Endothelial cell of umbilical vein (primary cell): Measurements from ENCODE around the gene DOCK7. TPM values are rescaled to one million over a fixed set of nuclear protein-coding genes. Genes with fewer than 3 reads are reported as not detected.

Experiments used
- BruUV-seq: library from RNA; stranded (reverse); fragments of 400-500 nt; replicated peaks from 2 replicates; lab custom pipeline; 2021; lab: Mats Ljungman, UMichigan
- CTCF ChIA-PET: fragments of 300-600, 350-600 bp; sonication (Branson Sonifier 250); formaldehyde crosslinking; loops from one replicate; lab custom pipeline; 2021; ENCODE audit warnings: antibody characterized with exemption, inconsistent platforms; lab: Charles Lee
- POLR2A ChIA-PET: fragments of 300-600, 350-600 bp; sonication (Branson Sonifier 250); formaldehyde crosslinking; loops from one replicate; lab custom pipeline; 2021; ENCODE audit warnings: antibody characterized with exemption, inconsistent platforms; lab: Charles Lee
- DNase-seq: peaks from one replicate; pipeline ENCODE4 v3.0.0-alpha.2; 2011; ENCODE audit warnings: low read depth, low spot score
- FAIRE-seq: peaks from 2 replicates; lab custom pipeline; 2011; peaks lifted over from hg19 to GRCh38; lab: Jason Lieb, UNC
- H2AFZ ChIP-seq: 2 replicates; pipeline ENCODE4 v1.6.0; 2012; ENCODE audit warnings: low read depth, low read length, control low read depth, inconsistent platforms
- H3K27ac ChIP-seq: 2 replicates; pipeline ENCODE4 v1.5.1; 2011; ENCODE audit warnings: low read depth, mild to moderate bottlenecking, control low read depth, low read length, moderate library complexity; ENCODE audit not compliant: insufficient read depth
- H3K27me3 ChIP-seq, 2 experiments: 2 replicates each; pipeline versions ENCODE4 v1.6.0 to v1.6.1; 2011; ENCODE audit warnings: low read length in 2 of 2, mixed read lengths in 1 of 2; ENCODE audit not compliant: control insufficient read depth in 2 of 2, insufficient read depth in 2 of 2
- H3K36me3 ChIP-seq, 2 experiments: 2 replicates in 1 of 2; 3 replicates in 1 of 2; pipeline ENCODE4 v1.5.1; 2011; ENCODE audit warnings: low read length in 2 of 2, mild to moderate bottlenecking in 1 of 2, moderate library complexity in 1 of 2; ENCODE audit not compliant: control insufficient read depth in 2 of 2, insufficient read depth in 2 of 2; ENCODE audit errors: extremely low read depth in 1 of 2
- H3K4me1 ChIP-seq: 3 replicates; pipeline ENCODE4 v1.5.1; 2011; ENCODE audit warnings: mild to moderate bottlenecking, low read length; ENCODE audit not compliant: control insufficient read depth, insufficient read depth; ENCODE audit errors: extremely low read depth
- H3K4me2 ChIP-seq: 2 replicates; pipeline ENCODE4 v1.6.1; 2011; ENCODE audit warnings: low read length, control low read depth, mixed read lengths; ENCODE audit not compliant: insufficient read depth
- H3K4me3 ChIP-seq, 3 experiments: fragments of 200-600 bp in 1 of 3; sonication (generic), shearing (Covaris generic) in 1 of 3; replicated peaks in 1 of 3; 2 replicates each; pipeline ENCODE4 v1.5.1; 2011 to 2016; ENCODE audit warnings: control low read depth in 3 of 3, low read length in 3 of 3, mild to moderate bottlenecking in 2 of 3, inconsistent platforms in 1 of 3, low read depth in 1 of 3, moderate library complexity in 1 of 3; ENCODE audit not compliant: insufficient read depth in 1 of 3
- H3K79me2 ChIP-seq: 2 replicates; pipeline ENCODE4 v1.6.0; 2012; ENCODE audit warnings: low read length, inconsistent platforms; ENCODE audit not compliant: control insufficient read depth, insufficient read depth
- H3K9ac ChIP-seq: replicated peaks from 2 replicates; pipeline ENCODE3; 2011; ENCODE audit warnings: low read length, control low read depth; ENCODE audit not compliant: insufficient read depth; ENCODE audit errors: extremely low read depth
- H3K9me1 ChIP-seq: replicated peaks from 3 replicates; pipeline ENCODE4 v1.6.0; 2011; ENCODE audit warnings: mild to moderate bottlenecking, low read length; ENCODE audit not compliant: control insufficient read depth, insufficient read depth; ENCODE audit errors: extremely low read depth
- H3K9me3 ChIP-seq: replicated peaks from 2 replicates; pipeline ENCODE4 v1.5.1; 2012; ENCODE audit warnings: low read length, inconsistent platforms; ENCODE audit not compliant: control insufficient read depth, insufficient read depth
- H4K20me1 ChIP-seq: replicated peaks from 2 replicates; pipeline ENCODE3; 2011; ENCODE audit warnings: mild to moderate bottlenecking, low read length; ENCODE audit not compliant: control insufficient read depth, insufficient read depth; ENCODE audit errors: extremely low read depth
- EZH2 ChIP-seq: IDR thresholded peaks from 2 replicates; pipeline ENCODE4 v1.6.1; 2012; ENCODE audit warnings: borderline replicate concordance, low read depth, mild to moderate bottlenecking, moderate library complexity, low read length, inconsistent platforms; ENCODE audit not compliant: severe bottlenecking
- FOS ChIP-seq: IDR thresholded peaks from 2 replicates; pipeline ENCODE4 v1.6.1; 2011; ENCODE audit warnings: mild to moderate bottlenecking, low read length, moderate library complexity, borderline replicate concordance; ENCODE audit not compliant: insufficient read depth
- GATA2 ChIP-seq: IDR thresholded peaks from 2 replicates; pipeline ENCODE4 v1.7.0; 2011; ENCODE audit warnings: low read depth, mild to moderate bottlenecking, moderate library complexity, mixed read lengths, low read length; ENCODE audit not compliant: insufficient read length, insufficient read depth
- JUN ChIP-seq: IDR thresholded peaks from 2 replicates; pipeline ENCODE4 v1.6.1; 2011; ENCODE audit warnings: borderline replicate concordance, low read depth; ENCODE audit not compliant: insufficient read length, insufficient read depth
- MYC ChIP-seq: IDR thresholded peaks from one replicate; pipeline ENCODE4 v1.6.1; 2011; ENCODE audit warnings: mild to moderate bottlenecking, low read depth, low read length
- POLR2A ChIP-seq: IDR thresholded peaks from 2 replicates; pipeline ENCODE4 v1.6.1; 2012; ENCODE audit warnings: low read depth, mild to moderate bottlenecking, control low read depth, low read length
- POLR2AphosphoS5 ChIP-seq: IDR thresholded peaks from 2 replicates; pipeline ENCODE4 v1.6.1; 2012; ENCODE audit warnings: low read depth, mild to moderate bottlenecking, control low read depth, low read length, moderate library complexity; ENCODE audit not compliant: insufficient read depth
- dilution Hi-C: fragments of 300-500 bp; cut with MboI; formaldehyde crosslinking; loops from one replicate; pipeline ENCODE4 v1.15.0; 2019; ENCODE audit warnings: low sequenced_read_pairs; ENCODE audit not compliant: extremely low pct_ligation_motif_present
- intact Hi-C: fragments of 100-400 bp; cut with micrococcal nuclease; formaldehyde crosslinking; loops from one replicate; pipeline ENCODE4 v1.10.0; 2022
- polyA plus RNA-seq, 4 experiments: library from polyadenylated mRNA; depleted of rRNA in 3 of 4; stranded (reverse) in 3 of 4; unstranded in 1 of 4; fragments of >200 nt; gene quantifications; 2 replicates each; pipeline versions ENCODE4 v1.2.1 to v1.2.3, GENCODE V29; 2011 to 2012; ENCODE audit warnings: missing spikeins in 1 of 4
- total RNA-seq: library from RNA; stranded (reverse); gene quantifications from 2 replicates; pipeline ENCODE4 v1.2.3, GENCODE V29; 2021
- TF ChIP-seq, protein P1 (sequence below): IDR thresholded peaks from 2 replicates; pipeline ENCODE4 v1.6.1; 2011; ENCODE audit not compliant: insufficient read depth, insufficient read length
- TF ChIP-seq, protein P2 (sequence below), 2 donors: IDR thresholded peaks; 1 replicate in 1 of 2; 2 replicates in 1 of 2; pipeline ENCODE4 v1.5.1; 2011; ENCODE audit warnings: low read length in 2 of 2, mild to moderate bottlenecking in 2 of 2, moderate library complexity in 2 of 2, control low read depth in 1 of 2, inconsistent platforms in 1 of 2, low read depth in 1 of 2; ENCODE audit not compliant: insufficient read depth in 1 of 2; ENCODE audit errors: extremely low read depth in 1 of 2

The DOCK7 gene
- total and polyA plus RNA-seq, 2 donors (not counting 3 experiments of a cell fraction or from before 2014, with no cell fraction given): 9.4 to 31.9 TPM

DNA sequence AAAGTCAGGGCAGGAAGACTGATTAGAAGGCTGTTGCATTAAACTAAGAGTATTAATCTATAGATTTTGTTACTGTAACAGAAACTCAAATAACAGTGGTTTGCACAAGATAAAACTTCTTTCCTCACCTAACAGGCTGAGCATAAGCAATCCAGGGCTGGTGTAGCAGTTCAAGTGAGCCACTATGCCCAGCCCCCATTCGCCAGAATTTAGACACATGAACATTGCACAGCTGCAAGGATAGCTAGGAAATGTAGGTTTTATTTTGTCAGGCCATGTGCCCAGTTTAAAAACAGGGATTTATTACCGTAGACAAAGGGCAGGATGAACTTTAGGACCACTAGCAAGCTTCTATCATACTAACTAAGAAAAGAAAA lies 19.5 kb upstream of the DOCK7 start:
- H2AFZ ChIP-seq: no peak overlapping the region
- no peaks in the 10 kb centered on the region for H4K20me1 ChIP-seq
- no peaks in the 10 kb centered on the region for H3K9me1 ChIP-seq
- BruUV-seq: no TSS peak
- H3K4me3 ChIP-seq: no peak overlapping the region
- H3K36me3 ChIP-seq: no peaks in the 10 kb centered on the region
- no peak overlapping the region for H3K9ac ChIP-seq
- FAIRE-seq (no peak), DNase-seq (no peak)
- H3K4me2 ChIP-seq: no peak overlapping the region
- dilution Hi-C loops: no loop called here
- H3K79me2 ChIP-seq: no peaks in the 10 kb centered on the region
- no peaks in the 10 kb centered on the region for H3K9me3 ChIP-seq
- ChIA-PET POLR2A (no interaction called here), CTCF (no interaction called here)
- no peak overlapping the region for H3K27ac ChIP-seq
- H3K27me3 ChIP-seq: no peaks in the 10 kb centered on the region
- intact Hi-C loops: no loop called here
- TF ChIP-seq EZH2 (no peak), JUN (no peak), MYC (no peak), POLR2AphosphoS5 (no peak), GATA2 (no peak), POLR2A (no peak), FOS (no peak)
- TF ChIP-seq, protein P1, sequence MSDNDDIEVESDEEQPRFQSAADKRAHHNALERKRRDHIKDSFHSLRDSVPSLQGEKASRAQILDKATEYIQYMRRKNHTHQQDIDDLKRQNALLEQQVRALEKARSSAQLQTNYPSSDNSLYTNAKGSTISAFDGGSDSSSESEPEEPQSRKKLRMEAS: no peak
- TF ChIP-seq, protein P2, sequence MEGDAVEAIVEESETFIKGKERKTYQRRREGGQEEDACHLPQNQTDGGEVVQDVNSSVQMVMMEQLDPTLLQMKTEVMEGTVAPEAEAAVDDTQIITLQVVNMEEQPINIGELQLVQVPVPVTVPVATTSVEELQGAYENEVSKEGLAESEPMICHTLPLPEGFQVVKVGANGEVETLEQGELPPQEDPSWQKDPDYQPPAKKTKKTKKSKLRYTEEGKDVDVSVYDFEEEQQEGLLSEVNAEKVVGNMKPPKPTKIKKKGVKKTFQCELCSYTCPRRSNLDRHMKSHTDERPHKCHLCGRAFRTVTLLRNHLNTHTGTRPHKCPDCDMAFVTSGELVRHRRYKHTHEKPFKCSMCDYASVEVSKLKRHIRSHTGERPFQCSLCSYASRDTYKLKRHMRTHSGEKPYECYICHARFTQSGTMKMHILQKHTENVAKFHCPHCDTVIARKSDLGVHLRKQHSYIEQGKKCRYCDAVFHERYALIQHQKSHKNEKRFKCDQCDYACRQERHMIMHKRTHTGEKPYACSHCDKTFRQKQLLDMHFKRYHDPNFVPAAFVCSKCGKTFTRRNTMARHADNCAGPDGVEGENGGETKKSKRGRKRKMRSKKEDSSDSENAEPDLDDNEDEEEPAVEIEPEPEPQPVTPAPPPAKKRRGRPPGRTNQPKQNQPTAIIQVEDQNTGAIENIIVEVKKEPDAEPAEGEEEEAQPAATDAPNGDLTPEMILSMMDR (IDR thresholded peaks at IDR 0.05; ENCODE audit: extremely low read depth in 1 of 2, insufficient read depth in 1 of 2, low read depth in 1 of 2, low read length in 2 of 2): no peak
- no peaks in the 10 kb centered on the region for H3K4me1 ChIP-seq
